GM21717 (cell line): Measurements from ENCODE around the gene TRIM61.
A peak's percentile ranks its signal among the peaks of the same experiment; 100 is the strongest.
"Not testable (repeated sequence)": the region's sequence is repeated elsewhere in the genome, so short reads cannot be mapped to it uniquely, and the experiment has no call there.

Experiments
- ATAC-seq: cut with Tn5 transposase; IDR thresholded peaks from one replicate; pipeline ENCODE4 v1.9.1; 2021; ENCODE audit warnings: mild to moderate bottlenecking, moderate library complexity; ENCODE audit not compliant: unreplicated experiment

The TRIM61 gene

DNA sequence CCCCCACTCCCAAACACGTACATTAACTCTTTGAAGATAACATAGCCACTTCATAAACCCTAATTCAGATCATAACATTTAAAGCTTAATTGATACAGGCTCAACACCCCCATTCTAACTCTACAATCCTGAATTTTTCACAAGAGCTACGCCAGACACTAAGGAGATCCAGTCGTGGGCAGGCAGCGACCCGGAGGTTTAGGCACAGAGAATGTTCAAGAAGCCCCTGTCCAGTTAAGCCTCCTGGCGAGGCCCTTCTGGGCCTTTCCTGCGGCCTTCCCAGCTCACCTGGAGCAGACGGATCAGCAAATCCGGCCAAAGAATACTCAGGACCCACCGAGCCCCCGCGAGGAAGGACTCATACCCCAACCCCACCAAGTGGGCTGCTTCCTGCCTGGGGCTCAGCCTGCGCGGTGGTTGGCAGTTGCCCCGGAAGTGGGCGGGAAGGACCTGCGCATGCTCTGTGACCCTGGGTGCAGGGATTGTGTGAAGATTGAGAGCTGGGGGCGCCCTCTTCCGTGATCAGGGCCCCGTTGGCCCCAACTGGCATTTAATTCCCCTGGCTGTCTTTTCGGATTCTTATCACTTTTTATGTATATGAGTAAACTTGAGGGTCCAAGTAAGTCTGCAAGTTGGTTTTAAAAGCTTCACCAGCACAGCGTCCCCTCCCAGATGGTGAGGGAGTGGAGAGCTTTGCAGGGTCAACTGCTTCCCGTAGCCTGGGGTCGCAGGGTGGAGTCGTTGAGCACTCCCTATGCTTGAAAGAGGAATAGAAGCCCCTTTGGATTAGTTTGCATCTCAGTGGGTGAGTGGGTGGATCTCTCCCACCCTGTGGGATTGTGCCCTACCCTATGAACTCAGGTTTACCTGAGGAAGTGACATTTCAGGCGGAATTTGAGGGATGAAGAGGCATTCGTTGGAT is at the start of gene TRIM61:
TSS of gene TRIM61 (minus strand) at position 415 of the 922 bp plus-strand sequence. CDS start 7,655 bp downstream, outside the sequence.
- ATAC-seq: peak; percentile 100

DNA sequence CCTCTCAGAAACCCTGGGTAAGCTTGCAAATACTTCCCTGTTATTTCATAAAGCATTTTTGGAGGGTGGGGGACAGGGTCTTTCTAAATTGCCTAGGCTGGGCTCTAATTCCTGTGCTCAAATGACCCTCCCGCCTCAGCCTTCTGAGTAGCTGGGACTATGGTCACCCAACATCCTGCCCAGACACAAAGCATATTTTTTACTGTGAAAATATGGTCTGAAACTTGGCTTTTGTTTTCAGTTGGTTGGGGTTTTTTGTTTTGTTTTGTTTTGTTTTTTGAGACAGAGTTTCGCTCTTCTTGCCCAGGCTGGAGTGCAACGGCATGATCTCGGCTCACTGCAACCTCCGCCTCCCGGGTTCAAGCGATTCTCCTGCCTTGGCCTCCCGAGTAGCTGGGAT is 48.3 kb upstream of the TRIM61 start:
- not testable (repeated sequence) for ATAC-seq

DNA sequence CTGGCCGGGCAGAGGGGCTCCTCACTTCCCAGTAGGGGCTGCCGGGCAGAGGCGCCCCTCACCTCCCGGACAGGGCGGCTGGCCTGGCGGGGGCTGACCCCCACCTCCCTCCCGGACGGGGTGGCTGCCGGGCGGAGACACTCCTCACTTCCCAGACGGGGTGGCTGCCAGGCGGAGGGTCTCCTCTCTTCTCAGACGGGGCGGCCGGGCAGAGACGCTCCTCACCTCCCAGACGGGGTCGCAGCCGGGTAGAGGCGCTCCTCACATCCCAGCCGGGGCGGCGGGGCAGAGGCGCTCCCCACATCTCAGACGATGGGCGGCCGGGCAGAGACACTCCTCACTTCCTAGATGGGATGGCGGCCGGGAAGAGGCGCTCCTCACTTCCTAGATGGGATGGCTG is 42.5 kb upstream of the TRIM61 start:
- ATAC-seq: not testable (repeated sequence)

DNA sequence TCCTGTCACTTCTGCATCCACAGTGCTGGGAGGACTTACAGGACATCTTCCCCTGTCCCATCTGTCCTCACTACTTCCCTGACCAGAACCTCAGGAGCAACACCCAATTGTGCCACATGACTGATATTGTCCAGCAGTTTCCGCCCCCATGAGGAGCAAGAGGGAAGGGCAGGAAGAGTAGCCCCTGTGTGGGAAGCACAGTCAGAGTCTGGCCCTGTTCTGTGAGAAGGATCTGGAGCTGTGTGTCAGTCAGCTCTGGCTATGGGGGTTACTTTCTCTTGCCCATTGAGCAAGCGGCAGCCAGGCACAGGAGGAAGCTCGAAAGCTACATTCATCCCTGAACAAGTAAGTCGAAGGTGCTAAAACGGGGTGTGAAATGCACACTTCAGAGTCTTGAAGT is 39.5 kb upstream of the TRIM61 start:
- ATAC-seq: no peak

DNA sequence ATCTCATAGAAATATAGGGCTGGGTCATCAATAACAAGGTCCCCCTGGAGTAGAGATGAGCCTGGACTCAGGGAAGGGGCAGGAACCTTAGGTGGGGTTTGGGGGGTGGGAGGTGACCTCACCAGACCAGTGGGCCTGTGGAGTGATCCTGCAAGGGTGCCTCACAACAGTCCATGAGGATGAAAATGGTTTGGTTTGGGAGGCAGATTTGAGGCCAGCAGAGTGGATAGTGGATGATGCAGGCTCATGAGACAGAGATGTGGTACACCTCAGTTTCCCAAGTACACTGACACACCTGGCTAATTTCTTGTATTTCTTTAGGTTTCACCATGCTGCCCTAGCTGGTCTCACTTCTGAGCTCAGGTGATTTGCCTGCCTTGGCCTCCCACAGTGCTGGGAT is 36.2 kb upstream of the TRIM61 start:
- ATAC-seq: no peak

DNA sequence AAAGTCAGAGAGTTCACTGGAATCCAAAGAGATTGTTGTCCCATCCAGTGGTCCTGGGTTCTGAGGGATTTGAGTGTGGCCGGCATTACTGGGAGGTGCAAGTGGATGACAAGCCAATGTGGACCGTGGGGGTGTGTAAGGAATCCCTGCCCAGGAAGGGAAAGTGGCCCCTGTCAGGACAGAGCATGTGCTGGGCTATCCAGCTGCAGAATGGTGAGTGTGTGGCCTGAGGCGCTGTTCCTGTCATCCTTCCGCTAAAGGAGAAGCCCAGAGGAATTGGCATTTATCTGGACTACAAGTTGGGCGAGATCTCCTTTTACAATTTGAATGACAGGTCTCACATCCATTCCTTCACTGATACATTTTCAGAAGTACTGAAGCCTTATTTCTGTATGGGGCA is 33.9 kb upstream of the TRIM61 start:
- no peak for ATAC-seq

DNA sequence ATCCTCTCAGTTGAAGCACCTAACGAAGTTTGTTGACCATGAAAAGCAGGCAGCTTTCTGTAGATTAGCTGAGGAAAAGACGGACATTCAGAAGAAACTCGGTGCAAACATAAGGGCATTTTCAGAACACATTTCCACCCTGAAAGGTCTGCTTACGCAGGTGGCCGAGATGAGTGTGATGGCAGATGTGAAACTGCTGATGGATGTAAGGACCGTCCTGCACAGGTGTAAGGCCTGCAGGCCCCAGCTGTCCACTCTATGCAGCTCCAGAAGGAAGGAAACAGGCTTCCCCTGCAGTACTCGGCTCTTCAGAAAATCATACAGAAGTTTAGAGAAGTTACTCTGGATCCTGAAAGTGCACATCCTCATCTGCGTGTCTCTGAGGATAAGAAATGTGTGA is 33.5 kb upstream of the TRIM61 start:
- no peak for ATAC-seq

DNA sequence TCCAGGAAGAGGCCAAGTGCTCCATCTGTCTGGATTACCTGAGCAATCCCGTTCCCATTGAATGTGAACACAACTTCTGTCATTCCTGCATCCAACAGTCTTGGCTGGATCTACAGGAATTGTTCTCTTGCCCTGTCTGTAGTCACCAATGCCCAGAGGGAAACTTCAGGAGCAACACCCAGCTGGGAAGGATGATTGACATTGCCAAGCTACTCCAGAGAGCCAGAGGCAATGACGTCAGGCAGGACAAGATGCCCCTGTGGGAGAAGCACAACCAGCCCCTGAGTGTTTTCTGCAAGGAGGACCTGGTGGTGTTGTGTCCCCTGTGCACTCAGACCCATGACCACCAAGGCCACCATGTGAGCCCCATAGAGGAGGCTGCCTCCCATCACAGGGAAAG is 33.0 kb upstream of the TRIM61 start:
- ATAC-seq: no peak

DNA sequence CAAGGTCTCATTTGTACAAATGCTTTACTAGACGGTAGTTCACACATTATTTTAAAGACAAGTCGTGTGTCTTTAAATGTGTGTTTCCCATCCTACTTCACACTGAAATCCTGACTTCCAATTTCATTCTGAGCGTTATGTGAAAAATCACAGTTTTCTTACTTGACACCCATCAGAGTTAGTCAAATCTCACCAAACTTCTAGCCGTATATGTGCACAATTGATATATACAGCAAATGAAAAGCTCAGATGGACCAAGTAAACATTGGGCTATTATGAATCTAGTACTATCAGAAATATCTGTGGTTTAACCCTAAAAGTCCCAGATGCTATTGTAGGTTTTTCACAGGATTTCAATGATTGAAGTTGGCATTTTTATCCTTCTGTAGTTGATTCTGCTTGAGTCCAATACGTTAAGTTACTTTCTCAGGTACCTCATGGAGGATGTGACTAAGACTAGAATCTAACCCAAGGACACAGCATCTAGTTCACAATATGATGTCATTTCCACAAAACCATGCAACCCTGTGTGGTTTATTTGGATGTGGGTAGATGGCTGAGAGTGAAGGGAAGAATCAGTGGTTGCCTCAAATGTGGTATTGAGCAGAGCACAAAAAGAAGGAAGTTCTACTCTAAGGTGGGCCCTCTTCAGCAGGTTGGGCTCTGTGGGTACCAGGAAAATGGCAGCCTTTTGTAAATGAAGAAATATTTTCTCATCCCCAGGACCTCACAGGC is 32.2 kb upstream of the TRIM61 start:
- ATAC-seq: peak; percentile 88

DNA sequence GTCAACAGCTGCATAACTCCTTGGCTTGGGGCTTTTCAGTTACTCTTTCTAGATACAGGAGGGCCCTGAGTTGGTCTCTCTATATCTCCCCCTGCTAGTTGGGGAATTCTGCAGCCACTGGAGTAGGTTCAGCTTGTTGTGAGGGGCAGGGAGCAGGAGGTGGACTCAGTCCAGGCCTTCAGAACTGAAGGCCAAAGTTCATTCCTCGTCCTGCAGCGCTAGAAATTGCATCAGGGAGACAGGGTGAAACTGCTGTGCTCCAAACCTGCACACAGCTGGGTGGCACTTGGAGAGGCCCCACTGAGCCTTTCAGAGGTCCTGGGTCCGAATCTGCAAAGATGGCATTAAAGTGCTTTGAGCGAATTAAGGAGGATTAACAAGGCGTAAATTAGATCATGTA is 29.4 kb upstream of the TRIM61 start:
- ATAC-seq: no peak

DNA sequence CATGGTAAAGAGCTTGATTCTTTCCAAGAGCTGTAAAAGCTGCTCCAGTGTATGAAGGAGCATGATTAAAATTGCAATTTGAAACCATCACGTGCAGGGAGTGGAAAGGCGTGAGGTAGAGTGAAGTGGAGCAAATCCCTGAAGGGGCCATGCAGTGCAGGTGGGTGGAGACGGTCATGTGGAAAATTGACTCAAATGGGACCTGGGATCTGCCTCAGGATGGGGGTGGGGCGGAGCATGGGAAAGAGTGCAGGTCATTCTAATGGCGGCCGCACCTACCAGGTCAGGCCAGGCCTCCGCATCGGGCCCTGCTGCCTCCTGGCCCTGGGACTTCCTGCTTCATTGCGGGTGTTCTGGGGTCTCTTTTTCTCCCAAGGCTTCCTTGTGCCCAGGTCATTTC is 29.0 kb upstream of the TRIM61 start:
- ATAC-seq: no peak

DNA sequence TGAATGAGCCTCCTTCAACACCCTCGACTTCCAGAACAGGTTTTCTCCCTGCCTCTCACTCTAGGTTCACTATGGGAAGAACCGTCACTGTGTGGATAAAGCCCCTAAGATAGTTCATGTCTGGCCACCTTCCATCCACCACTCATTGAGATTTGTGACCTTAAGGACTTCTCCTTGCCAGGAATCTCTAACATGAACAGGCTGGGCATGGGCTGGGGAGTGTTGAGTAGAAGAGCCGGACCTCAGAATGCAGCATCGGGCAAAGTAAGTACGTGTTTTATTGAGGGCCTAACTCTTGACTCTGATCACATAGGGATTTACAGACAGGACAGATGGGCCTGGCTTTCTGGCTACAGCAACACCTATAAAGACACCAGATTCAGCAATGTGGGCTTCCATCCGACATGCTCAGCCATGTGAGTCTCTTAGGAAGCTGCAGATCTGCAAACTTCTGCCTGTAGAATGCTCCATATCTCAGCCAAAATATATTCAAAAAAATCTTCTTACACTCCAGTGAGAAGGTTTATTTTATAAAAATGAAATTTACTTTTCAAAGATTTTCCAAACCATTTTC is 28.0 kb upstream of the TRIM61 start:
- no peak for ATAC-seq

DNA sequence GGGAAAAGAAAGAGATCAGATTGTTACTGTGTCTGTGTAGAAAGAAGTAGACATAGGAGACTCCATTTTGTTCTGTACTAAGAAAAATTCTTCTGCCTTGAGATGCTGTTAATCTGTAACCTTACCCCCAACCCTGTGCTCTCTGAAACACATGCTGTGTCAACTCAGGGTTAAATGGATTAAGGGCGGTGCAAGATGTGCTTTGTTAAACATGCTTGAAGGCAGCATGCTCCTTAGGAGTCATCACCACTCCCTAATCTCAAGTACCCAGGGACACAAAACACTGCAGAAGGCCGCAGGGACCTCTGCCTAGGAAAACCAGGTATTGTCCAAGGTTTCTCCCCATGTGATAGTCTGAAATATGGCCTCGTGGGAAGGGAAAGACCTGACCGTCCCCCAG is 24.5 kb upstream of the TRIM61 start:
- not testable (repeated sequence) for ATAC-seq

DNA sequence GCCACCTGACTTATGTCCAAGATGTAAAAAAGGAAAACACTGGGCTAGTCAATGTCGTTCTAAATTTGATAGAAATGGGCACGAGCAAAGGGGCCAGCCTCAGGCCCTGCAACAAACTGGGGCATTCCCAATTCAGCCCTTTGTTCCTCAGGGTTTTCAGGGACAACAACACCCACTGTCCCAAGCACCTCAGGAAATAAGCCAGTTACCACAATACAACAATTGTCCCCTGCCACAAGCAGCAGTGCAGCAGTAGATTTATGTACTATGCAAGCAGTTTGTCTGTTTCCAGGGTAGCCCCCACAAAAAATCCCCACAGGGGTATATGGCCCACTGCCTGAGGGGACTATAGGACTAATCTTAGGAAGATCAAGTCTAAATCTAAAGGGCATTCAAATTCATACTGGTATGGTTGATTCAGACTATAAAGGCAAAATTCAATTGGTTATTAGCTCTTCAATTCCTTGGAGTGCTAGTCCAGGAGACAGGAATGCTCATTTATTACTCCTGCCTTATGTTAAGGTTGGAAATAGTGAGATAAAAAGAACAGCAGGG is 21.1 kb upstream of the TRIM61 start:
- ATAC-seq: not testable (repeated sequence)

DNA sequence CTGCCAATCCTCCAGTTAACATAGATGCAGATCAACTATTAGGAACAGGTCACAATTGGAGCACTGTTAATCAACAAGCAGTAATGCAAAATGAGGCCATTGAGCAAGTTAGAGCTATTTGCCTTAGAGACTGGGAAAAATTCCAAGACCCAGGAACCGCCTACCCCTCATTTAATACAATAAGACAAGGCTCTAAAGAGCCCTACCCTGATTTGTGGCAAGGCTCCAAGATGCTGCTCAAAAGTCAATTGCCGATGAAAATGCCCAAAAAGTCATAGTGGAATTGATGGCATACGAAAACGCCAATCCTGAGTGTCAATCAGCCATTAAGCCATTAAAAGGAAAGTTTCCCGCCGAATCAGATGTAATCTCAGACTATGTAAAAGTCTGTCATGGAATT is 20.5 kb upstream of the TRIM61 start:
- ATAC-seq: no peak

DNA sequence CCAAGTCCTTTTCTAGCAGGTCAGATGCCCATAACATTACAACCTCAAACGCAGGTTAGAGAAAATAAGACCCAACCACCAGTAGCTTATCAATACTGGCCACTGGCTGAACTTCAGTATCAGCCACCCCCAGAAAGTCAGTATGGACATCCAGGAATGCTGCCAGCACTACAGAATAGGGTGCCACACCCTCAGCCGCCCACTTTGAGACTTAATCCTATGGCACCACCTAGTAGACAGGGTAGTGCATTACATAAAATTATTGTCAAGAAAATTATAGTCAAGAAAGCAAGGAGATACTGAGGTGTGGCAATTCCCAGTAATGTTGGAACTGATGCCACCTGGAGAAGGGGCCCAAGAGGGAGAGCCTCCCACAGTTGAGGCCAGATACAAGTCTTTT is 19.9 kb upstream of the TRIM61 start:
- ATAC-seq: no peak

DNA sequence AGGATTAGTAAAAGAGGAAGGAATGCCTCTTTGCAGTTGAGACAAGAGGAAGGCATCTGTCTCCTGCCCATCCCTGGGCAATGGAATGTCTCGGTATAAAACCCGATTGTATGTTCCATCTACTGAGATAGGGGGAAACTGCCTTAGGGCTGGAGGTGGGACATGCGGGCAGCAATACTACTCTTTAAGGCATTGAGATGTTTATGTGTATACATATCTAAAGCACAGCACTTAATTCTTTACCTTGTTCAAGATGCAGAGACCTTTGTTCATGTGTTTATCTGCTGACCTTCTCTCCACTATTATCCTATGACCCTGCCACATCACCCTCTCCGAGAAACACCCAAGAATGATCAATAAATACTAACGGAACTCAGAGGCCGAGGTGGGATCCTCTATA is 18.7 kb upstream of the TRIM61 start:
- ATAC-seq: not testable (repeated sequence)

DNA sequence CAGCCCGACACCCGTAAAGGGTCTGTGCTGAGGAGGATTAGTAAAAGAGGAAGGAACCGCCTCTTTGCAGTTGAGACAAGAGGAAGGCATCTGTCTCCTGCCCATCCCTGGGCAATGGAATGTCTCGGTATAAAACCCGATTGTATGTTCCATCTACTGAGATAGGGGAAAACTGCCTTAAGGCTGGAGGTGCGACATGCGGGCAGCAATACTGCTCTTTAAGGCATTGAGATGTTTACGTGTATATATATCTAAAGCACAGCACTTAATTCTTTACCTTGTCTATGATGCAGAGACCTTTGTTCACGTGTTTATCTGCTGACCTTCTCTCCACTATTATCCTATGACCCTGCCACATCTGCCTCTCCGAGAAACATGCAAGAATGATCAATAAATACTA is 13.3 kb upstream of the TRIM61 start:
- not testable (repeated sequence) for ATAC-seq

DNA sequence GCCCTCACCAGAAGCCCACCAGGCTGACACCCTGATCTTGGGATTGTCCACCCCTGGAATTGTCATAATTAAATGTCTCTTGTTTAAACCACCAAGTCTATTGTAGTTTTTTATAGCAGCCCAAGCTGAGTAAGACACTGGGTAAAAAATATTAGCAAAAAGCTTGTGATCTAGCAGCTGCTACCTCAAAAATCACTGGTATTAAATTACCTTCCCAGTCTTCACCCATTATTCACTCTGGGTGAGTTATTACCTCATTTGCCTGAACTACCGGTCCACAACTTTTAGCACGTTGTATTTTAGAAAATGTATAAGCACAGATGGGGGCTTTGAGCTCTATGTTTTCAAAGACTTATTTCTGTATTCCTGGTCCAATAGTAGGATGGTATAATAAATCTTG is 12.0 kb upstream of the TRIM61 start:
- no peak for ATAC-seq

DNA sequence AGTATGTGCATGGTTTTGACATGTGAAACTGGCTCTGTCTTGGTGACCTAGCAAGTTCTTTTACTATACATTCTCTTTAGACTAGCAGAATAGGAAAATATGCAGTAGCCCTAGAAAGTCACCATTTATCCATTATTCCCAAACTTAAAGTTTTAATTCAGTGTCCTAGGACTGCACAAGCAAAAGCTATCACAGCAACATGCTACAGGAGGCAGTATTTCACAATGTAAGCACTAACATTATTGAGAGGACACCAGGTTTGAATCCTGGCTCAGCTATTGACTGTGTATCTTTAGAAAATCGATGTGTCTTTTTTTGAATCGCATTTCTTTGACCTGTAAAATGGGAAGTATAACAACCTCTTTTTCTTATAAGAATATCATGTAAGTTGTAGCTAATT is 5.5 kb downstream of the TRIM61 start:
- not testable (repeated sequence) for ATAC-seq

DNA sequence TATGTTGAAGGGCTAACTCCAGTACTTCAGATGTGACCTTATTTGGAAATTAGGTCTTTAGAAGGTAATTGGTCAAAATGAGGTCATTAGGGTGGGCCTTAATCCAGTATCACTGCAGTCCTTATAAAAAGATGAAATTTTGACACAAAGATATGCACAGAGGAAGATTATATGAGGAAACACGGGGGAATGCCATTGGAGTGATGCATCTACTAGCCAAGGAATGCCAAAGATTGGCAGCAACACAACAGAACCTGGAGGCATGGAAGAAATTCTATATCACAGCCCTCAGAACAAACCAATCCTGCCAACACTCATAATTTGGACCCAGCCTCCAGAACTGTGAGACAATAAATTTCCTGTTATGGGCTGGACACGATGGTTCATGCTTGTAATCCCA is 17.6 kb downstream of the TRIM61 start:
- ATAC-seq: no peak
